GM18861 (cell line): ENCODE measurements around the gene ZNF808.
"Not testable (repeated sequence)": the region's sequence is repeated elsewhere in the genome, so short reads cannot be mapped to it uniquely, and the experiment has no call there.

Experiments used
- ATAC-seq: cut with Tn5 transposase; IDR thresholded peaks from one replicate; pipeline ENCODE4 v1.9.1; 2021; ENCODE audit not compliant: unreplicated experiment

Gene ZNF808

DNA sequence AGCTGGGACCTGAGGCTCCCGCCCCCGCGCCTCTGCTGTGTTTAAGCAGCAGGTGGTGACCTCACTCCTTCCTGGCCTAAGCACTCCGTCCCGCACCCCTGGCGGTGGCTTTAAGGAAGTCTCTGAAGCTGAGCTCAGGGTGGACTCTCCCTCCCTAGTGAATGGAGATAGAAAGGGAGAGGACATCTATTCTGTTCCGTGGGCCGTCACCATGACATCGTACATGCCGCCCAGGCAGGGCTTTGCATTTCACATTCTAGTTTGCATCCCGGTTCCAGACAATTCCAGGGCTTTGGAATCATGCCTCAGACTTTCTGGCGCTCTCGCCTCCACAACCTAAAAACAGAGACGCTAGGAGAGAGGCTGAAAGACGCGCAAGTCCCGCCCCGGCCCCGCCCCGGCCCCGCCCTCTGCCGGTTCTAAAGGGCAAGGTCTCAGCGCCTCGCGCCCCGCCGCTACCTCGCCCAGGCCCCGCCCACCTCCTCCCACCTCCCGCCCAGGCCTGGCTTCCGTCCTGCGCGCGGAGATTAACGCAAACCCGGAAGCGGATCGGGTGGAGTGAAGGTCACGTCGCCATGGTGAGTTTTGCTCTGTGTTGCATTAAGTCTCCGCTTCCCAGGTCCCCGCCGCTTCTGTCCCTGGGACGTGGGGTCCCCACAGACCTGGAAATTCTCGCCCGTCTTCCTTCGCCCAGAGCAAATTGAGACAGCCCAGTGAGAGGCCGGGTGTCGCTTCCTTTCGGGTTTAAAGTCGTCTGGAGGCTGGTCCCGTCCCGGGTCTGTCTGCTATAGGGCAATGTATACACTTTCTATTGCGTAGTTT lies at the start of gene ZNF808:
ZNF808 (plus strand) TSS at position 535 of the 822 bp plus-strand sequence. CDS start 15,617 bp downstream, outside the sequence.
- ATAC-seq, result peak; percentile 86

DNA sequence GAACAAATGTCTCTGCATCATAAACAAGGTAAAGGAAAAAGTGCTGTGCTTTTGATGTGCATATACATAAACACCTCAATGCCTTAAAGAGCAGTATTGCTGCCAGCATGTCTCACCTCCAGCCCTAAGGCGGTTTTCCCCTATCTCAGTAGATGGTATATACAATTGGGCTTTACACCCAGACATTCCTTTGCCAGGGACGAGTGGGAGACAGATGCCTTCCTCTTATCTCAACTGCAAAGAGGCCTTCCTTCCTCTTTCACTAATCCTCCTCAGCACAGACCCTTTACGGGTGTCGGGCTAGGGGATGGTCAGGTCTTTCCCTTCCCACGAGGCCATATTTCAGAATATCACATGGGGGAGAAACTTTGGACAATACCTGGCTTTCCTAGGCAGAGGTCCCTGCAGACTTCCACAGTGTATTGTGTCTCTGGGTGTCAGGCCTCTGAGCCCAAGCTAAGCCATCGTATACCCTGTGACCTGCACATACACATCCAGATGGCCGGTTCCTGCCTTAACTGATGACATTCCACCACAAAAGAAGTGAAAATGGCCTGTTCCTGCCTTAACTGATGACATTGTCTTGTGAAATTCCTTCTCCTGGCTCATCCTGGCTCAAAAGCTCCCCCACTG lies 43.2 kb upstream of the ZNF808 start:
- not testable (repeated sequence) for ATAC-seq

DNA sequence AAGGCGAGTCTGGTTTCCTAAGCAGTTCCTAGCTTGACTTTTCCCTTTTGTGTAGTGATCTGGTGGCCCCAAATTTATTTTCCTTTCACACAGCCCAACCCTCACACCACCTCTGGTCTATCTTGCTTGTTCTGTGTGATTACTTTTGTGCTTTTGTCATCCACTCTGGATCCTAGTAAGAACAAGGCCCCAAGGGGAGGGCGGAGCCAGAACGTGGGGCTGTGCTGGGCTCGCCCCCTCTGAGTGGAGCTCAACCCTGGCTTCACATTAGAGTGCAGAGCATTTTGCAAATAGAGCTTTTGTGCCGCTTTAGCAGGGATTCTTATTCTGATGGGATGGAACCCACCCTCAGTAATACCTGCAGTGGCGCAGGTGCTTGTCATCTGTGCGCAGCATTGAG lies 42.4 kb upstream of the ZNF808 start:
- ATAC-seq, result not testable (repeated sequence)

- ATAC-seq, result not testable (repeated sequence)
Observed at GRCh38 chr19:52485561-52486240, 41.8 kb upstream of the ZNF808 start.

DNA sequence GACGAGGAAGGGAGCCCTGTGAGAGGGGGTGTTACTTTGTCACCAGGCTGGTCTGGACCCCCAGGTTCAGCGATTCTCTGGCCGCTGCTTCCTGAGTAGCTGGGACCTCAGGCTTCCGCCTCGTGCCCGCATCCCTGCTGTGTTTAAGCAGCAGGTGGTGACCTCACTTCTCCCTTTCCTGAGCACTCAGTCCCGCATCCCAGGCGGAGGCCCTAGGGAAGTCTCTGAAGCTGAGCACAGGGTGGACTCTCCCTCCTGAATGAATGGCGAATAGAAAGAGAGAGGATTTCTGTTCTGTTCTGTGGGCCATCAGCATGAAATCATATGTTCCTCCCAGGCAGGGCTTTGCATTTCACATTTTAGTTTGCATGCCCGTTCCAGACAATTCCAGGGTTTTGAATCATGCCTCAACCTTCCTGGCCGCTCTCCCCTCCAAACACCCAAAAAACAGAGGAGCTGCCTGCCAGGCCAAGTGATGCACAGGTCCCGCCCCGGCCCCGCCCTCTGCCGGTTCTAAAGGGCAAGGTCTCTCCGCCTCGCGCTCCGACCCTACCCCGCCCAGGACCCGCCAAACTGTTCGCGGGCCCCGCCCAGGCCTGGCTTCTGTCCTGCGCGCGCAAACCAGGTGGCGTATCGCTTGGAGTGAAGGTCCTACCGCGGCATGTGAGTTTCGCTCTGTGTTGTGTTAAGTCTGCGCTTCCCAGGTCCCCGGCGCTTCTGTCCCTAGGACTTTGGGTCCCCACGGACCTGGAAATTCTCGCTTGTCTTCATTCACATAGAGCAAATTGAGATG lies 35.1 kb upstream of the ZNF808 start:
- ATAC-seq, result no peak

DNA sequence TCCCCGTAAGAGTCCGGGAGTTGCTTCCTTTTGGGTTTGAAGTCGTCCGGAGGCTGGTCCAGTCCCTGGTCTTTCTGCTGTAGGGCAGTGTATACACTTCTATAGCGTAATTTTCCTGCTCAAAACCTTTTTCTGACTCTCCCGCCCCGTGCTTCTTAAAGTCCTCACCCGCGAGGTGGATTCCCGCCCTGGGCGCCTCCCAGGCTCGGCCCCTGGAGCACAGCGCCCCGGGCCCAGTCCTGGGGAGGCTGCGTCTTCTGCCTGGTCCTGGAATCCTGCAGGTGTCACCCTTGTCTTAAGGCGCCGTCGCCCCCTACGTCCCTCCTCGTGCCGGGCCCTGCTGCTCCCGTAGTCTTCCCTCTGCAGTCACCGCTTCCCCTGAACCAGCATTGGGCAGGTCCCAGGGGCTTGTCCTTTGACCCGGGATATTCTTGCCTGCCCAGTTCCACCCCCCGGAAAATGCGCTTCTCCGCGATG lies 34.4 kb upstream of the ZNF808 start:
- ATAC-seq, result no peak

- no peak for ATAC-seq
Observed at GRCh38 chr19:52494518-52494917, 33.0 kb upstream of the ZNF808 start.

DNA sequence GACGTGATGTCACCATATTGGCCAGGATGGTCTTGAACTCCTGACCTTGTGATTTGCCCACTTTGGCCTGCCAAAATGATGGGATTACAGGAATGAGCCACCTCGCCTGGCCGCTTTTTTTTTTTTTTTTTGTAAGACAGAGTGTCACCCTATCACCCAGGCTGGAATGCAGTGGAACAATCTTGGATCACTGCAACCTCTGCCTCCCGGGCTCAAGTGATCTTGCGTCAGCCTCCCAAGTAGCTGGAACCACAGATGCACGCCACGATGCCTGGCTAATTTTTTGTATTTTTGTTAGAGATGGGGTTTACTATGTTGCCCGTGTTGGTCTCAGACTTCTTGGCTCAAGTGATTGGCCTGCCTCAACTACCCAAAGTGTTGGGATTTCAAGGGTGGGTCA lies 28.9 kb upstream of the ZNF808 start:
- no peak for ATAC-seq

GRCh38 chr19:52500474-52500873 lies 27.0 kb upstream of the ZNF808 start:
- ATAC-seq, result not testable (repeated sequence)

GRCh38 chr19:52500991-52501390 lies 26.5 kb upstream of the ZNF808 start:
- ATAC-seq, result not testable (repeated sequence)

DNA sequence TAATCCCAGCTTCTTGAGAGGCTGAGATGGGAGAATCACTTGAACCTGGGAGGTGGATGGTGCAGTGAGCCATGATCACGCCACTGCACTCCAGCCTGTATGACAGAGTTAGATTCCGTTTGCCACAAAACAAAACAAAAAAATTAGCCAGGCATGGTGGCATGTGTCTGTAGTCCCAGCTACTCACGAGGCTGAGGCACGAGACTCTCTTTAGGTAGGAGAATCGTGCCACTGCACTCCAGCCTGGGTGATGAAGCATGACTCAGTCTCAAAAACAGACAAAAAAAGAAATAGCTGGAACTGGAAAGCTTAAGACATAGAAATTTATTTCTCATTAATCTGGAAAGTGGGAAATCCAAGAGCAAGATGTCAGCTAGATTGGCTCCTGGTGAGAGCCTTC lies 20.2 kb upstream of the ZNF808 start:
- no peak for ATAC-seq

- no peak for ATAC-seq
Observed at GRCh38 chr19:52516191-52516590, 11.3 kb upstream of the ZNF808 start.

DNA sequence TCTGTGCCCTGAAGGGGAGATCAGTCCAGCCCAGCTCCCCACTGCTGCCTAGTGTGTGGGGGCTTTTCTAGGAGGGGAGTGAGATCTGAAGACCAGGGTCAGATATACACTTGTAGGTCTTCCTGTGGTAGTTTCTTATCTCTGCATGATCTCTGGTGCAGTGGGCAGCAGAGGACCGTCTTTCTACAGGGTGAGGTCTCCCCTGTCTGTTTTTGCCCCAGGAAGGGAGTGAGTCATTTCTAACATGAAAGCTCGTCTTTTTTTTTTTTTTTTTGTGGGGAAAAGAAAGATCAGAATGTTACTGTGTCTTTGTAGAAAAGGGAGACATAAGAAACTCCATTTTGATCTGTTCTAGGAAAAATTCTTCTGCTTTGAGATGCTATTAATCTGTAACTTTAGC lies 8.8 kb upstream of the ZNF808 start:
- ATAC-seq, result no peak

- ATAC-seq, result not testable (repeated sequence)
Observed at GRCh38 chr19:52519175-52519574, 8.3 kb upstream of the ZNF808 start.

- no peak for ATAC-seq
Observed at GRCh38 chr19:52520013-52520412, 7.5 kb upstream of the ZNF808 start.

GRCh38 chr19:52522551-52522950 lies 4.9 kb upstream of the ZNF808 start:
- ATAC-seq, result no peak

DNA sequence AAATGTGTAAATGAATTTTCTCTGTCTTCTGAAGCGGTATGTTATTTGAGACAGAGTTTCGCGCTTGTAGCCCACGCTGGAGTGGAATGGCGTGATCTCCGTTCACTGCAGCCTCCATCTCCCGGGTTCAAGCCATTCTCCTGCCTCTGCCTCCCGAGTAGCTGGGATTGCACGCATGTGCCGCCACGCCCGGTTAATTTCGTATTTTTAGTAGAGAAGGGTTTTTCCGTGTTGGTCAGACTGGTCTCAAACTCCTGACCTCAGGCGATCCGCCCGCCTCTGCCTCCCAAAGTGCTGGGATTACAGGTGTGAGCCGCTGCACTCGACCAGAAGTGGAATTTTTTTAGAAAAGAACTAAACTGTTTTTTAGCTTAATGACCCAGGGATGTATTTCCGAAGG lies 3.4 kb upstream of the ZNF808 start:
- ATAC-seq, result no peak

- peak; percentile 5 for ATAC-seq
Observed at GRCh38 chr19:52527956-52528351, 486 bp downstream of the ZNF808 start.

DNA sequence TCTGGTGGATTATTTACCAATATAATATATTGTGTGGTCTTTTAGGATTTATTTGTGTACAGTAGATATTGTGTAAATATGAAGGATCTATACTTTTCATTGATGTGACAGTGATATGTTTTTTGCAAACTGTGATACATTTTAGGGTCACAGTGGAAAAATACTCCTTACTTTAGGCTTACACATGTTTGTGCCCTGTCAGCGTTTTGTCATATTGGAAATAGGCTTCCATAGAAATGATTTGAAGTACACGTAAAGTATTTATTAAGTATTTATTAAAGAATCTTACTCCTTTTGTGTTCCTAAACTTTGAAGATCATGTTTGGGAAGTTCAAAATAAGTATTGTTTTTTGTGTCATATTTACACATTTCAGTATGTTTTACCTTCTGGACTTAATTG lies 5.0 kb downstream of the ZNF808 start:
- ATAC-seq, result no peak

- ATAC-seq, result no peak
Observed at GRCh38 chr19:52533901-52534300, 6.4 kb downstream of the ZNF808 start.

- ATAC-seq, result not testable (repeated sequence)
Observed at GRCh38 chr19:52535385-52535770, 7.9 kb downstream of the ZNF808 start.
